ENCODE data around the gene KIAA0040. TPM values are rescaled to one million over a fixed set of nuclear protein-coding genes. Genes with fewer than 3 reads are reported as not detected.
A peak's percentile ranks its signal among the peaks of the same experiment; 100 is the strongest.

Gene KIAA0040
- total RNA-seq, 1 experiment from 2014 or later = 32.4 TPM

DNA sequence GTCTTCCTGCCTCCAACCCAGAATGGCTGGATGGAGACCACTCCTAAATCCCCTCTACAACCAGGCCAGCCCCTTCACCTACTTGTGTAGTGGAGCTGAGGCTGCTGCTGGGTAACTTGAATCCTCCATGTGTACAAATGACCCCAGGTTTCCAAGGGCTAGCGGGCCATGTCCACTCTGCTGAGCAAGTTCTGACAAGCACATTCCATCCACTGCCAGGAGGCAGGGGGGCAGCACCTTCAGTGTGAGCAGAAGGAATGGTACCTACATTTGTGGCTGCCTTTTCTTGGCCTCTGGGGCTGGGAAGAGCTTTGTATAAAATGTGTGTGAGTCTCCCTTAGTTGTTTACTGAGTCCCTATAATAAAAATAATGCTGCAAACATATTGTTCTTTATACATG, 14.5 kb downstream of the KIAA0040 start (continued):
- TF ChIP-seq, protein P1, sequence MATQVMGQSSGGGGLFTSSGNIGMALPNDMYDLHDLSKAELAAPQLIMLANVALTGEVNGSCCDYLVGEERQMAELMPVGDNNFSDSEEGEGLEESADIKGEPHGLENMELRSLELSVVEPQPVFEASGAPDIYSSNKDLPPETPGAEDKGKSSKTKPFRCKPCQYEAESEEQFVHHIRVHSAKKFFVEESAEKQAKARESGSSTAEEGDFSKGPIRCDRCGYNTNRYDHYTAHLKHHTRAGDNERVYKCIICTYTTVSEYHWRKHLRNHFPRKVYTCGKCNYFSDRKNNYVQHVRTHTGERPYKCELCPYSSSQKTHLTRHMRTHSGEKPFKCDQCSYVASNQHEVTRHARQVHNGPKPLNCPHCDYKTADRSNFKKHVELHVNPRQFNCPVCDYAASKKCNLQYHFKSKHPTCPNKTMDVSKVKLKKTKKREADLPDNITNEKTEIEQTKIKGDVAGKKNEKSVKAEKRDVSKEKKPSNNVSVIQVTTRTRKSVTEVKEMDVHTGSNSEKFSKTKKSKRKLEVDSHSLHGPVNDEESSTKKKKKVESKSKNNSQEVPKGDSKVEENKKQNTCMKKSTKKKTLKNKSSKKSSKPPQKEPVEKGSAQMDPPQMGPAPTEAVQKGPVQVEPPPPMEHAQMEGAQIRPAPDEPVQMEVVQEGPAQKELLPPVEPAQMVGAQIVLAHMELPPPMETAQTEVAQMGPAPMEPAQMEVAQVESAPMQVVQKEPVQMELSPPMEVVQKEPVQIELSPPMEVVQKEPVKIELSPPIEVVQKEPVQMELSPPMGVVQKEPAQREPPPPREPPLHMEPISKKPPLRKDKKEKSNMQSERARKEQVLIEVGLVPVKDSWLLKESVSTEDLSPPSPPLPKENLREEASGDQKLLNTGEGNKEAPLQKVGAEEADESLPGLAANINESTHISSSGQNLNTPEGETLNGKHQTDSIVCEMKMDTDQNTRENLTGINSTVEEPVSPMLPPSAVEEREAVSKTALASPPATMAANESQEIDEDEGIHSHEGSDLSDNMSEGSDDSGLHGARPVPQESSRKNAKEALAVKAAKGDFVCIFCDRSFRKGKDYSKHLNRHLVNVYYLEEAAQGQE (IDR thresholded peaks at IDR 0.05; ENCODE audit: low read depth) = no peak
- no peak for TF ChIP-seq EZH2phosphoT487 (IDR thresholded peaks at IDR 0.05; ENCODE audit: borderline replicate concordance)

DNA sequence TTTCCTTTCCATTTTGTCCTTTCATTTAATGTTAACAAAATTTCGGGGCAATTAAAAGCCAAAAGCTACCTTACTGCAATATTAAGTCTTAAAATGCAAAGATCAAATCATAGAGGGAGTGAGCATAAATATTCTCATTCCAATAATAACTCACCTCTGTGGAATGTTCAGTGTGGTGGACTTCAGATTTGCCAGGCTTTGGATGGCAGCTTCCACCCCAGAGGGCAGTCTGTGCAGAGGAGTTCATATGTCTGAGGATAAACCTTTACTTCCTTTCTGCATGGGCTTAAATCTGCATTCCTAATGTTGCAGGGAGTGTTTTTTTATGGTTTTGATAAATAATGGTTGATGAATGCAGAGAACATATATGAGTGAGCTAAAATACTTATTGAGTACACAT, 16.3 kb downstream of the KIAA0040 start:
- DNase-seq (ENCODE audit: low read depth, low spot score) = no peak
- ATAC-seq = peak; percentile 58; the same call in 1 of the 2 replicates

More for the DNA sequence above, 16.3 kb downstream of the KIAA0040 start:
- Histone ChIP-seq H3K9me3 (ENCODE audit: control insufficient read depth in 1 of 2, insufficient read depth in 1 of 2, low read depth in 1 of 2, low read length in 2 of 2) (no peaks in the 10 kb centered on the region), H3K36me3 (ENCODE audit: control insufficient read depth in 1 of 2, insufficient read depth in 2 of 2, low read length in 2 of 2) (no peaks in the 10 kb centered on the region), H3K27me3 (ENCODE audit: insufficient read depth, low read length) (no peaks in the 10 kb centered on the region), H3K79me2 (ENCODE audit: insufficient read depth, low read length) (peaks cover 6% of the 10 kb centered on the region; the same call in 1 of the 2 replicates), H3K9ac (ENCODE audit: low read length) (no peak overlapping the region), H2AFZ (ENCODE audit: low read depth, low read length, poor library complexity, severe bottlenecking) (no peak overlapping the region), H3K4me2 (ENCODE audit: low read length) (peak overlapping the region; percentile 2; the same call in 1 of the 2 replicates), H3K27ac (ENCODE audit: low read depth, low read length) (no peak overlapping the region), H4K20me1 (ENCODE audit: insufficient read depth) (no peaks in the 10 kb centered on the region), H3K4me3 (replicated peaks in 1 of 2; ENCODE audit: low read depth in 1 of 2, low read length in 2 of 2) (no peak overlapping the region), H3K9me2 (ENCODE audit: insufficient read depth) (no peaks in the 10 kb centered on the region), H3K4me1 (ENCODE audit: control insufficient read depth in 1 of 2, insufficient read depth in 2 of 2, low read length in 2 of 2) (peaks cover 30 to 46% of the 10 kb centered on the region in 2 experiments)
- intact Hi-C loops (cut with micrococcal nuclease) = no loop called here
- ChIA-PET RAD21 (ENCODE audit: low non-redundant PET in 1 of 2, low total read pairs in 2 of 2, uncharacterized antibody in 2 of 2, unreplicated experiment in 2 of 2) (no interaction called here), CTCF (no interaction called here), POLR2A (interaction anchor here (0.7 to 1.0 kb wide), 2 partner anchors 17 to 1268 kb away, joined by 4 read pairs; no protein-coding TSS in a partner anchor)
- BruUV-seq (replicated peaks) = no TSS peak
- TF ChIP-seq ZNF274 (IDR thresholded peaks at IDR 0.05; ENCODE audit: low read depth, low read length) (no peak), EGR1 (IDR thresholded peaks at IDR 0.05; ENCODE audit: low read depth) (no peak), MAX (IDR thresholded peaks at IDR 0.05) (no peak), SIN3A (IDR thresholded peaks at IDR 0.05; ENCODE audit: low read depth) (no peak), CEBPB (IDR thresholded peaks at IDR 0.05; ENCODE audit: low read depth) (no peak), EZH2phosphoT487 (IDR thresholded peaks at IDR 0.05; ENCODE audit: borderline replicate concordance) (no peak), CBX3 (IDR thresholded peaks at IDR 0.05; ENCODE audit: low read depth) (no peak), RAD21 (IDR thresholded peaks at IDR 0.05; ENCODE audit: low read depth) (no peak), FOSL1 (IDR thresholded peaks at IDR 0.05; ENCODE audit: low read depth) (no peak), JUND (IDR thresholded peaks at IDR 0.05) (no peak), YY1 (IDR thresholded peaks at IDR 0.05; ENCODE audit: extremely low read depth, insufficient replicate concordance, low read depth, low read length) (no peak), POLR2A (IDR thresholded peaks at IDR 0.05; ENCODE audit: borderline replicate concordance, extremely low read depth, insufficient read depth, insufficient read length) (no peak), SRF (IDR thresholded peaks at IDR 0.05; ENCODE audit: low read depth) (no peak), SP1 (IDR thresholded peaks at IDR 0.05; ENCODE audit: low read depth) (no peak), TCF7L2 (IDR thresholded peaks at IDR 0.05; ENCODE audit: borderline replicate concordance, extremely low read depth, insufficient read depth, insufficient read length) (no peak), ELF1 (IDR thresholded peaks at IDR 0.05; ENCODE audit: borderline replicate concordance, low read depth) (no peak), ZFX (IDR thresholded peaks at IDR 0.05) (no peak)
- TF ChIP-seq, protein P2, sequence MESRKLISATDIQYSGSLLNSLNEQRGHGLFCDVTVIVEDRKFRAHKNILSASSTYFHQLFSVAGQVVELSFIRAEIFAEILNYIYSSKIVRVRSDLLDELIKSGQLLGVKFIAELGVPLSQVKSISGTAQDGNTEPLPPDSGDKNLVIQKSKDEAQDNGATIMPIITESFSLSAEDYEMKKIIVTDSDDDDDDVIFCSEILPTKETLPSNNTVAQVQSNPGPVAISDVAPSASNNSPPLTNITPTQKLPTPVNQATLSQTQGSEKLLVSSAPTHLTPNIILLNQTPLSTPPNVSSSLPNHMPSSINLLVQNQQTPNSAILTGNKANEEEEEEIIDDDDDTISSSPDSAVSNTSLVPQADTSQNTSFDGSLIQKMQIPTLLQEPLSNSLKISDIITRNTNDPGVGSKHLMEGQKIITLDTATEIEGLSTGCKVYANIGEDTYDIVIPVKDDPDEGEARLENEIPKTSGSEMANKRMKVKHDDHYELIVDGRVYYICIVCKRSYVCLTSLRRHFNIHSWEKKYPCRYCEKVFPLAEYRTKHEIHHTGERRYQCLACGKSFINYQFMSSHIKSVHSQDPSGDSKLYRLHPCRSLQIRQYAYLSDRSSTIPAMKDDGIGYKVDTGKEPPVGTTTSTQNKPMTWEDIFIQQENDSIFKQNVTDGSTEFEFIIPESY (IDR thresholded peaks at IDR 0.05; ENCODE audit: extremely low read depth, insufficient replicate concordance, low read length) = no peak
- TF ChIP-seq, protein P3, sequence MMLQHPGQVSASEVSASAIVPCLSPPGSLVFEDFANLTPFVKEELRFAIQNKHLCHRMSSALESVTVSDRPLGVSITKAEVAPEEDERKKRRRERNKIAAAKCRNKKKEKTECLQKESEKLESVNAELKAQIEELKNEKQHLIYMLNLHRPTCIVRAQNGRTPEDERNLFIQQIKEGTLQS (IDR thresholded peaks at IDR 0.05) = no peak

All from HCT116 (cell line).